Right ventricle myocardium superior (tissue), 1 donor: Measurements from ENCODE around the gene RWDD1. TPM values are rescaled to one million over a fixed set of nuclear protein-coding genes. Genes with fewer than 3 reads are reported as not detected.

Experiments
- ATAC-seq: fragments of 200-7000 bp; cut with Tn5 transposase; one replicate; pipeline ENCODE4 v1.9.1; 2020; ENCODE audit warnings: mild to moderate bottlenecking; ENCODE audit not compliant: poor library complexity
- DNase-seq: peaks from one replicate; pipeline ENCODE4 v3.0.0-alpha.2; 2020
- intact Hi-C: fragments of 100-400 bp; cut with DNase I; formaldehyde crosslinking; loops from one replicate; pipeline ENCODE4 v1.11.2; 2022
- long read RNA-seq: library from polyadenylated mRNA; unstranded; transcript quantifications from one replicate; pipeline ENCODE4 v2.0.0, GENCODE V29; 2021
- total RNA-seq: library from RNA; stranded (reverse); fragmentation: NEBNext Ultra II Directional; extraction: Animal tissue kit (Norgen Biotek cat#: 25700); gene quantifications from one replicate; pipeline ENCODE4 v1.2.1, GENCODE V29; 2021
- donor health status: DM: no; HTN: yes; CAD: no; lungs with severe emphysema.

RWDD1 gene, protein sequence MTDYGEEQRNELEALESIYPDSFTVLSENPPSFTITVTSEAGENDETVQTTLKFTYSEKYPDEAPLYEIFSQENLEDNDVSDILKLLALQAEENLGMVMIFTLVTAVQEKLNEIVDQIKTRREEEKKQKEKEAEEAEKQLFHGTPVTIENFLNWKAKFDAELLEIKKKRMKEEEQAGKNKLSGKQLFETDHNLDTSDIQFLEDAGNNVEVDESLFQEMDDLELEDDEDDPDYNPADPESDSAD
- total RNA-seq: 65.2 TPM
- long read RNA-seq, full-length matches to known transcripts: 131 of 139 reads
- long read RNA-seq, partial matches to known transcripts: 4 of 139 reads
- long read RNA-seq, other reads (novel, unspliced or antisense): 4 of 139 reads

DNA sequence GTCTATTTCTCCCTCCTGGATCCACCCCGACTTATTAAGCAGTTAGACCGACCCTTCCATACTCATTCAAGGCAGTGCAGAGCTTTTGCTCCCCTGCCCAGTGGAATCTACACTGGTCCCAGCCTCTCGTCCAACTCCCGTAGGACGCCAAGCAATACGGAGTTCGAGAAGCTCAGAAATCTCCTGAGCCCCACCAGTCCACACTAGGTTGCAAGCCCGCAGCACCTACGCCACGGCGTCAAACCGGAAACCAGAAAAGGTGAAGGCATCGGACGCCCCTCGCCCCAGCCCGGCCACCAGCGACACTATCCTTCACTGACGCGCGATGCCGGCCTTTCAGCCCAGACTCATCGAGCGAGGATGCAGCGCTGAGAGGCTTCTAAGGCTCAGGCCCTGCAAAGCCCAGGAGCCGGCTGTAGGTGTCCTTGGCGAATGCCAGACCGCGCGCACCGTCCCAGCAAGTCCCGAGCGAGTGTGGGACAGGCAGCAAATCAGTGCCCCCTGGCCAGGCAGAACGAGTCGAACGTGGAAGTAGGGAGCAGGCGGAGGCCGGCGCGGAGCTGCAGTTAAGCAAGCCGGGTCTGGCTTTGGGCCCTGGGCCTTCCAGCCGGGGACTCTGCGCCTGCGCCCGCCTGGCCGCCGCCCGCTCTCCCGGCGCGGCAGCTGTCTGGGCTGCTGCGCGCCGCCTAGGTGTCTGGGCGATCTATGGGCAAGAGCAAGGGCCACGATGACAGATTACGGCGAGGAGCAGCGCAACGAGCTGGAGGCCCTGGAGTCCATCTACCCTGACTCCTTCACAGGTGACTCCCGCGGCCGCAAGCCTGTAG, at the start of gene RWDD1:
RWDD1 (plus strand) TSS at position 649 of the 827 bp plus-strand sequence; CDS start at position 728, 79 bp downstream.
- intact Hi-C loops: no loop called here
- DNase-seq (peak; percentile 100), ATAC-seq (peak; percentile 97)

GRCh38 chr6:116522896-116523295, 48.4 kb upstream of the RWDD1 start:
- ATAC-seq: no peak
- DNase-seq: no peak
- intact Hi-C loops: no loop called here

GRCh38 chr6:116524236-116524635, 47.1 kb upstream of the RWDD1 start:
- no peak for ATAC-seq
- intact Hi-C loops: no loop called here

DNA sequence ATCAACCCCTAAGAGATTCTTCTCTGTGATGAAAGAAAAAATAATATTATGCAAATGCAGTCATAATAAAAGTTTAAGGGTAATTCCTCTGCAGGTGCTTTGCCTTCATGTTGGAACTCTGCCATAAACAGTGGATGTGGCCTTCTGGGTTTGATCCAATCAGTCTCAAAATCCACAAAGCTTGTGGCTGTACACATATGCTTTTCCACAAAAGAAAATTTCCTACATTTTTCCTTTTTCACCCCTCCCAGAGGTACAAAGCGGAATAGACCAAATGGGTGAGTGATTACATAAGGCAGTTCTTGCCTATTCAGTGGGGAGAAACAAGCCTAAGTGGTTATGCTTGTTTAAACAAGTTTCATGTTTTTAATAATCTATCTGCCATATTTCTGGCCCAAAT, 43.2 kb upstream of the RWDD1 start:
- DNase-seq: no peak
- intact Hi-C loops: no loop called here
- no peak for ATAC-seq

More at GRCh38 chr6:116524236-116524635, 47.1 kb upstream of the RWDD1 start:
- DNase-seq: no peak

GRCh38 chr6:116528780-116529179, 42.5 kb upstream of the RWDD1 start:
- ATAC-seq (no peak), DNase-seq (no peak)
- intact Hi-C loops: no loop called here

- DNase-seq (no peak), ATAC-seq (no peak)
- intact Hi-C loops: loop anchor here (5.0 kb wide), 1 partner anchor 242 kb away; no protein-coding TSS in a partner anchor
Measured at GRCh38 chr6:116529466-116530290, 41.6 kb upstream of the RWDD1 start.

DNA sequence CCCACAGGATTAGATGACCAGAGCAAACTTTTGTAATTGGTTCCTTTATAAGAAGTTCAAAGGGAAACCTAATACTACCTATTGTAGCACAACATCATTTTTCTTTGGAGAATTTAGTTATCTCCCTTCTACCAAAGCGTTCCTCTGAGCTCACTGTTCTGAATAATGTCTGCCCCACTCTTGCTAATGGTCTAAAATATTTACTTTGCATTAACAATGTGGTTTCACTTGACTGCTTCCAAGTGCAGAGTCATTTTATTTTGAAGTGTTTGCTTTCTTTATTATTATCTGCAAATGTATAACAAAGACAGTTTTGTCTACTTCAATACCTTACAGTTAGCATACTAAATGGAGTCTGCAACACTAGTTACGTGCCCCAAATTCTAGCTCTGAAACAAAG, 40.9 kb upstream of the RWDD1 start:
- DNase-seq: no peak
- no peak for ATAC-seq
- intact Hi-C loops: loop anchor here (5.0 kb wide), 1 partner anchor 243 kb away; no protein-coding TSS in a partner anchor

DNA sequence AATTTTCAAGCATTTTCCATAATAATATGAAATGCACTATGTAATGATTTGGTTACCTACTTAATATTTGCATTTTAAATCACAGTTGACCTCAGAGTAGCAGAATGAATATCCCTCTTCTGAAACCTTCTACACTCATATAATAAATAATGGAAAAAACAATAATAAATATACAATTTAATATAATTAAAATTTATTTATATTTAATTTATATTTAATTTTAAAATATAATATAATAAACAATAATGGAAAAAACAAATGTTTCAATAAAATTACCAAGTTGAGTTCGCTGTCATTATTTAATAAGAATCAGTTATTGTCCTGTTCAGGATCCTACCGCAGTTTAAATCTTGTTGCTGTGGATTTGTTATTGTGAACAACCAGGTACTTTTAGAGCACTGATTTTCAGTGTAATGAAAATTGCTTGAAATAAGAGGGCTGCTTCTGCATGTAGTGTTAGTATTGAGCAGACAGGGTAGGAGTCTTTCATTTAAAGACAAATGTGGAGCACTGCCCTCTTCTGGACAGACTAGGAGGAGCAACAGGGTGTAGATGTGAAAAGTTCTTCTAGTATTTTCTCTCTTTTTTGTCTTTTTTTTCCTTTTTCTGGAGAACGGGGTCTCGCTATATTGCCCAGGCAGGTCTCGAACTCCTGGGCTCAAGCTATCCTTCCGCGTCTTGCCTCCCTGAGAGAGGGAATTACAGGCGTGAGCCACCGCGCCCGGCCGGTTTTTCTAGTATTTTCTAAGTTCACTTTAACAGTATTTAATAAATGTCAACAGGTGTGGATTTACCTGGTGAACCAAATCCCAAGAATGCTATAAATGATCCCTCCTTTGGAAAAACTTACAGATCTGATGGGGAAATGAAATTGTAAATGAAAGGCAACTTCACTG, 39.4 kb upstream of the RWDD1 start:
- peak; percentile 37 for DNase-seq
- intact Hi-C loops: loop anchor here (5.0 kb wide), 1 partner anchor 245 kb away; no protein-coding TSS in a partner anchor
- ATAC-seq: peak; percentile 89

- intact Hi-C loops: loop anchor here (5.0 kb wide), 1 partner anchor 246 kb away; no protein-coding TSS in a partner anchor
- DNase-seq (no peak), ATAC-seq (no peak)
Measured at GRCh38 chr6:116533233-116533957, 37.9 kb upstream of the RWDD1 start.

GRCh38 chr6:116535109-116535508, 36.2 kb upstream of the RWDD1 start:
- DNase-seq (no peak), ATAC-seq (no peak)
- intact Hi-C loops: loop anchor here (5.0 kb wide), 1 partner anchor 88 kb away; no protein-coding TSS in a partner anchor

GRCh38 chr6:116536216-116536621, 35.1 kb upstream of the RWDD1 start:
- intact Hi-C loops: loop anchor here (5.0 kb wide), 1 partner anchor 89 kb away; no protein-coding TSS in a partner anchor
- ATAC-seq: peak; percentile 77
- peak; percentile 16 for DNase-seq

- ATAC-seq: no peak
- intact Hi-C loops: no loop called here
- DNase-seq: no peak
Measured at GRCh38 chr6:116542426-116542825, 28.9 kb upstream of the RWDD1 start.

DNA sequence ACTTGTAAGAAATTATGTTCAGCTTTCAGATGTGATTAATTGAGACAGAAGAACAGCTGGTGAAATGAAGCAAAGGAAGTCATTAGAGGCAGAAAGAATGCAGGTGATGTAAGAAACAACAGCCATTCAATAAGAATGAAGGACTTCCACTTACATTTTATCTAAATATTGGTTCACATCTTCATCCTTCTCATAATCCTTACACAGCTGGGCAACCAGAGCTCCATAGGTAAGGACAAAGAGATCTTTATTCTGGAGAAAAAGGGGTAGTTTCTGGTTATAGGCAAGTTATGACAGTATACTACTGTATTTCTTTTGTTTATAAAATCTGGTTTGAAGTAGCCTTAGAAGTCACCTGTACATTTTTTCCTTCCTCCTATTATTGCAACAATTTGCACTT, 28.2 kb upstream of the RWDD1 start:
- ATAC-seq (no peak), DNase-seq (no peak)
- intact Hi-C loops: no loop called here

DNA sequence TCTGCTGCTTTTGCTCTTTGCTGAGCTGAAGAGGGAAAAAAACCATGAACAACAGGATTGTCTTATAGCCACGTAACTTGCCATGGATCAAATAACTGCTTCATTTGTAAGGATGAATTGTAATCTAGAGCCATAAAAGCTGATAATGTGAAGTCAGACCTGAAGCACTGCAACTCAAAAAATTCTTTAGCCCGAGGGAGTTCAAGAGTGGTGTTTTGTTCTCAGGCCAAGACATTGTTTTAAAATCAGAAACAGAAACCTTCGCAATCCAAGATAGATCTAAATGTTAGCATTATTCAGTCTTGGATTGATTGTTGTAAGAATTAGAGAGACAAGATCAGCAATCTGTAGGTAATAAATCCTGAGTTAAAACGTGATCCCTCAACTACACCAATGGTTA, 25.7 kb upstream of the RWDD1 start, which contains the start of gene TRAPPC3L:
TRAPPC3L (minus strand) TSS at position 34 of the 400 bp plus-strand sequence. CDS start 170 bp downstream, outside the sequence.
- DNase-seq (no peak), ATAC-seq (no peak)
- intact Hi-C loops: no loop called here

- no peak for DNase-seq
- intact Hi-C loops: no loop called here
- ATAC-seq: no peak
Measured at GRCh38 chr6:116547358-116547757, 23.9 kb upstream of the RWDD1 start.

GRCh38 chr6:116550796-116551195, 20.5 kb upstream of the RWDD1 start:
- ATAC-seq (no peak), DNase-seq (no peak)
- intact Hi-C loops: no loop called here

DNA sequence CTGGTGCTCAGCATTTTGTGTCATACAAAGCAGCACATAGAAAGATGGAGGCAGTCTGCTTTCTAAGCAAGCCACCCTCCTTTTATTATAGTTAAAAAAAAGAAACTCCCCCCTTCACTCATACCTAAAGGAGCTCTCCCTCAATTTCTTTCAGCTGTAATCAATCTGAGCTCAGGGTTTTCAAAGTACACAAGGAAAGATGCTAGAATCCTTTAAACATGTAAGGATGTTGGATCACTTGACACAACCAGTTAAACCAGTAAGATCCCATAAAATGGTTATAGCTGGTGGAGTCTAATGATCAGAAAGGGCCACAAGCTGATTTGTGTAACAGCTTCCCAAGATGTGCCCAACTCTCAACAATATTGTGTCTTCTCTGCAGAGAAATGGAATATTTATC, 17.9 kb upstream of the RWDD1 start, which contains the start of gene CALHM4:
CALHM4 (plus strand) TSS at position 301 of the 400 bp plus-strand sequence; CDS start at position 344, 43 bp downstream.
- intact Hi-C loops: no loop called here
- DNase-seq: no peak
- no peak for ATAC-seq
